Sigmoid colon (tissue), 7 donors: ENCODE measurements around the gene POLH. TPM values are rescaled to one million over a fixed set of nuclear protein-coding genes. Genes with fewer than 3 reads are reported as not detected.
"Not testable (repeated sequence)": the region's sequence is repeated elsewhere in the genome, so short reads cannot be mapped to it uniquely, and the experiment has no call there.

ENCODE experiments used
- DNase-seq: peaks from one replicate; pipeline ENCODE4 v3.0.0-alpha.2; 2019
- H3K27ac ChIP-seq, 4 donors: fragments of 200-600 bp; sonication (generic); one replicate each; pipeline ENCODE4 v1.5.1; 2016 to 2019; ENCODE audit warnings: mild to moderate bottlenecking in 1 of 4
- H3K27me3 ChIP-seq, 3 donors: fragments of 200-600 bp; sonication (generic); one replicate each; pipeline ENCODE4 v1.5.1; 2019; ENCODE audit warnings: mild to moderate bottlenecking in 1 of 3
- H3K36me3 ChIP-seq, 4 donors: fragments of 200-600 bp; sonication (generic); one replicate each; pipeline ENCODE4 v1.5.1; 2016 to 2019
- H3K4me1 ChIP-seq, 4 donors: fragments of 200-600 bp; sonication (generic); one replicate each; pipeline ENCODE4 v1.5.1; 2017 to 2019
- H3K4me3 ChIP-seq, 4 donors: fragments of 200-600 bp; sonication (generic); one replicate each; pipeline ENCODE4 v1.5.1; 2017 to 2019; ENCODE audit warnings: mild to moderate bottlenecking in 2 of 4, moderate library complexity in 1 of 4
- H3K9me3 ChIP-seq, 4 donors: fragments of 200-600 bp in 3 of 4; sonication (generic) in 3 of 4; one replicate each; pipeline versions ENCODE4 v1.5.1 to v1.6.1; 2013 to 2019
- EP300 ChIP-seq, 4 donors: sonication (generic); formaldehyde crosslinking; IDR thresholded peaks; one replicate each; pipeline ENCODE4 v1.6.1; 2017; ENCODE audit warnings: antibody characterized with exemption in 4 of 4
- POLR2A ChIP-seq, 2 donors: fragments of 450-650 bp; IDR thresholded peaks; one replicate each; pipeline ENCODE4 v1.6.1; 2016; ENCODE audit warnings: antibody characterized with exemption in 2 of 2, mild to moderate bottlenecking in 2 of 2, moderate library complexity in 2 of 2
- POLR2AphosphoS5 ChIP-seq, 4 donors: sonication (generic); formaldehyde crosslinking; IDR thresholded peaks; one replicate each; pipeline ENCODE4 v1.6.1; 2017; ENCODE audit warnings: antibody characterized with exemption in 4 of 4
- WGBS, 2 donors: extraction: QIAGEN DNeasy Blood & Tissue Kit; methylation state at CpG; one replicate each; pipeline ENCODE4 v1.1.7; 2013; 5-methylcytosine and 5-hydroxymethylcytosine counted together
- intact Hi-C: fragments of 100-400 bp; cut with DNase I; formaldehyde crosslinking; loops from one replicate; pipeline ENCODE4 v1.15.1; 2023
- polyA plus RNA-seq, 3 donors: library from polyadenylated mRNA; stranded (reverse); fragments of 200-250 nt; gene quantifications; one replicate each; pipeline ENCODE4 v1.2.3, GENCODE V29; 2013
- total RNA-seq, 4 donors: library from RNA; depleted of rRNA; stranded (reverse); fragments of >200 nt; gene quantifications; one replicate each; pipeline ENCODE4 v1.1.0, GENCODE V29; 2016
- TF ChIP-seq, protein P1 (sequence below), 4 experiments: fragments of 450-650 bp in 3 of 4; fragments of 200-600 bp in 1 of 4; IDR thresholded peaks; one replicate each; pipeline ENCODE4 v1.5.1; 2016 to 2019; ENCODE audit warnings: antibody characterized with exemption in 4 of 4, mild to moderate bottlenecking in 3 of 4, moderate library complexity in 2 of 4
- donor health status: healthy with polysubstance abuse.
- donor health status: Bipolar disorder and iron deficiency.
- donor health status: healthy.

Gene POLH
- total and polyA plus RNA-seq, 7 donors, result 1.8 to 7.8 (median 5.0) TPM

DNA sequence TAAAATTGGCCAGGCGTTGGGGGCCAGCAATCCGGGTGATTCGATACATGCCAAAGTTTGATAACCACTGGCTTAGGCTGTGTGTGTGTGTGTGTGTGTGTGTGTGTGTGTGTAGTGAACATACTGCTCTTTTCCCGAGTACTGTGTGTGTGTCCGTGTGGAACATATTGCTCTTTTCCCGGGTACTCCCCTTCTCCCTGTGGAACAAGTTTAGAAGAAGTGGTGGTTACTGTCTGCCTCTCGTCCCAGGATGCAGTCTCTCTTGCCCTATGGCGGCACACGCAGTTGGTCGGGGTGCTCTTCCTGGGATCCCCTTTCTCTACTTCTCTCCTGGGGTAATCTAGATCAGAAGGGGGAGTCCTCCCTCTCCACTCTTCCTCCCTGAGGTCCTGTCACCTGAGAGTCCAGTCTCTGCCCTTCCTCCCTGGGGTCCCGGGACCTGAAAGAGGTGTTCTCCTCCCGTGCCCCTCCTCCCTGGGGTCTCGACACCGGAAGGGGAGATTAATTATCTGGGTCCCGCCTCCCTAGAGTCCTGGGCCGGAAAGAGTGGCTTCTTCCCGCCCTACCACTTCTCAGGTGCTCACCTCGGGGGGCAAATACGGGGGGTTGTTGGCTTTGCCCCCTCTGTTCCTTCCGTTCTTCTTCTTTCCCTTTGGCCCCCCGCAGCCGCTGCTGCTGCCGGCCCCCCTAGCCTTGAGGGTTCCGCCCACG is 52.6 kb downstream of the POLH start:
- peak; percentile 83 for DNase-seq
- H3K4me1 ChIP-seq, result peaks cover 0 to 26% (median 23%) of the 10 kb centered on the region in 4 donors

DNA sequence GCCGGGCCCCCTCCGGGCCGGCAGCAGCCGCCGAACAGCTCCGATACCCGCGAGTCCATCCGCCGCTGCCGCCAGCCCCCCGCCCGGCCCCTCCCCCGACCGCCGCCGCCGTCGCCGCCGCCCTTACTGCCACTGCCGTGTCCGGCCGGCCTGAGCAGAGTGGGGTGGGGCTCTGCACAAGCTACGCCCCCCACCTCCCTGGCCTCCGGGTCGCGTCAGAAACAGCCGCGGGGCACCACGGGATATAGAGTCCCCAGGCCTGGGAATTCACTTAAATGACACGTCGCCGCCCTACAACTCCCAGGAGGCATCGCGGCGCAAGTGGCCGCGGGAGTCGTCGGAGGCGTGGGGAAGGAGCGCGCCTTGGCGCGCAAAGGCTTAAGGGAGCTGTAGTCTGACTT is 53.1 kb downstream of the POLH start, which contains the start of gene GTPBP2:
GTPBP2 (minus strand) TSS at position 161 of the 401 bp plus-strand sequence; CDS start at position 59, 102 bp downstream.
- TF ChIP-seq POLR2A (IDR thresholded peaks at IDR 0.05) (peak in 1 of 2 donors; percentile 12), EP300 (IDR thresholded peaks at IDR 0.05) (peak in 1 of 4 donors; percentile 53), POLR2AphosphoS5 (IDR thresholded peaks at IDR 0.05) (peak; percentile 73 to 88 (median 84))
- TF ChIP-seq, protein P1, sequence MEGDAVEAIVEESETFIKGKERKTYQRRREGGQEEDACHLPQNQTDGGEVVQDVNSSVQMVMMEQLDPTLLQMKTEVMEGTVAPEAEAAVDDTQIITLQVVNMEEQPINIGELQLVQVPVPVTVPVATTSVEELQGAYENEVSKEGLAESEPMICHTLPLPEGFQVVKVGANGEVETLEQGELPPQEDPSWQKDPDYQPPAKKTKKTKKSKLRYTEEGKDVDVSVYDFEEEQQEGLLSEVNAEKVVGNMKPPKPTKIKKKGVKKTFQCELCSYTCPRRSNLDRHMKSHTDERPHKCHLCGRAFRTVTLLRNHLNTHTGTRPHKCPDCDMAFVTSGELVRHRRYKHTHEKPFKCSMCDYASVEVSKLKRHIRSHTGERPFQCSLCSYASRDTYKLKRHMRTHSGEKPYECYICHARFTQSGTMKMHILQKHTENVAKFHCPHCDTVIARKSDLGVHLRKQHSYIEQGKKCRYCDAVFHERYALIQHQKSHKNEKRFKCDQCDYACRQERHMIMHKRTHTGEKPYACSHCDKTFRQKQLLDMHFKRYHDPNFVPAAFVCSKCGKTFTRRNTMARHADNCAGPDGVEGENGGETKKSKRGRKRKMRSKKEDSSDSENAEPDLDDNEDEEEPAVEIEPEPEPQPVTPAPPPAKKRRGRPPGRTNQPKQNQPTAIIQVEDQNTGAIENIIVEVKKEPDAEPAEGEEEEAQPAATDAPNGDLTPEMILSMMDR (IDR thresholded peaks at IDR 0.05), result no peak
- H3K4me3 ChIP-seq, result peak within 1 kb of the TSS; percentile 82 to 99 (median 93)
- H3K36me3 ChIP-seq, result peaks cover 6 to 22% (median 15%) of the 10 kb centered on the region in 4 donors
- peak within 1 kb of the TSS; percentile 96 to 100 (median 98) for H3K27ac ChIP-seq
- no peaks in the 10 kb centered on the region for H3K9me3 ChIP-seq
- DNase-seq, result peak; percentile 100
- H3K4me1 ChIP-seq, result peaks cover 0 to 26% (median 23%) of the 10 kb centered on the region in 4 donors
- intact Hi-C loops, result loop anchor here (2.0 to 5.0 kb wide), 2 partner anchors 73 to 112 kb away; partner anchors contain the start of genes POLR1C and YIPF3
- WGBS, 2 donors, result 0 to 1% methylated on average over 46 of the region's 46 CpGs
- H3K27me3 ChIP-seq, result no peaks in the 10 kb centered on the region

More for the DNA sequence above, 52.6 kb downstream of the POLH start:
- TF ChIP-seq, protein P1 (IDR thresholded peaks at IDR 0.05), result no peak
- TF ChIP-seq EP300 (IDR thresholded peaks at IDR 0.05) (no peak), POLR2AphosphoS5 (IDR thresholded peaks at IDR 0.05) (peak in 1 of 4 donors; percentile 3), POLR2A (IDR thresholded peaks at IDR 0.05) (no peak)
- Histone ChIP-seq H3K36me3 (peaks cover 9 to 27% (median 19%) of the 10 kb centered on the region in 4 donors), H3K9me3 (no peaks in the 10 kb centered on the region), H3K27ac (peak overlapping the region; percentile 96 to 100 (median 98)), H3K4me3 (peak overlapping the region; percentile 82 to 99 (median 93)), H3K27me3 (no peaks in the 10 kb centered on the region)
- WGBS, 2 donors, result 1 to 6% methylated on average over 25 of the region's 25 CpGs
- intact Hi-C loops, result loop anchor here (2.0 to 5.0 kb wide), 2 partner anchors 74 to 112 kb away; partner anchors contain the start of genes POLR1C and YIPF3

- no peaks in the 10 kb centered on the region for H3K9me3 ChIP-seq
- DNase-seq, result peak; percentile 98
- no peaks in the 10 kb centered on the region for H3K27me3 ChIP-seq
- intact Hi-C loops, result loop anchor here (2.0 to 5.0 kb wide), 2 partner anchors 73 to 113 kb away; partner anchors contain the start of genes POLR1C and YIPF3
- peaks cover 0 to 26% (median 23%) of the 10 kb centered on the region in 4 donors for H3K4me1 ChIP-seq
- 0% methylated on average over 41 of the region's 41 CpGs for WGBS, 2 donors
- H3K27ac ChIP-seq, result peak overlapping the region; percentile 96 to 100 (median 98)
- peaks cover under 1 to 16% (median 10%) of the 10 kb centered on the region in 4 donors for H3K36me3 ChIP-seq
- TF ChIP-seq EP300 (IDR thresholded peaks at IDR 0.05) (peak in 2 of 4 donors; percentile 26 to 31), POLR2A (IDR thresholded peaks at IDR 0.05) (peak; percentile 75 to 80), POLR2AphosphoS5 (IDR thresholded peaks at IDR 0.05) (peak; percentile 88 to 99 (median 92))
- TF ChIP-seq, protein P1 (IDR thresholded peaks at IDR 0.05), result no peak
- H3K4me3 ChIP-seq, result peak overlapping the region; percentile 82 to 96 (median 88)
Measured at GRCh38 chr6:43629505-43630300, 53.7 kb downstream of the POLH start.

- peaks cover 0 to 32% (median 29%) of the 10 kb centered on the region in 4 donors for H3K4me1 ChIP-seq
- intact Hi-C loops, result no loop called here
- no peak for DNase-seq
- no peaks in the 10 kb centered on the region for H3K9me3 ChIP-seq
- no peaks in the 10 kb centered on the region for H3K27me3 ChIP-seq
- H3K4me3 ChIP-seq, result no peak overlapping the region
- H3K36me3 ChIP-seq, result peaks cover 0 to 2% (median under 1%) of the 10 kb centered on the region in 4 donors
- H3K27ac ChIP-seq, result peak overlapping the region; percentile 96 to 100 (median 98)
- no peak for TF ChIP-seq POLR2A (IDR thresholded peaks at IDR 0.05)
- no peak for TF ChIP-seq EP300 (IDR thresholded peaks at IDR 0.05)
- TF ChIP-seq, protein P1 (IDR thresholded peaks at IDR 0.05), result no peak
- TF ChIP-seq POLR2AphosphoS5 (IDR thresholded peaks at IDR 0.05), result no peak
- WGBS, 2 donors, result 97 to 98% methylated on average over 1 of the region's 1 CpG
Measured at GRCh38 chr6:43630980-43631619, 55.1 kb downstream of the POLH start.

DNA sequence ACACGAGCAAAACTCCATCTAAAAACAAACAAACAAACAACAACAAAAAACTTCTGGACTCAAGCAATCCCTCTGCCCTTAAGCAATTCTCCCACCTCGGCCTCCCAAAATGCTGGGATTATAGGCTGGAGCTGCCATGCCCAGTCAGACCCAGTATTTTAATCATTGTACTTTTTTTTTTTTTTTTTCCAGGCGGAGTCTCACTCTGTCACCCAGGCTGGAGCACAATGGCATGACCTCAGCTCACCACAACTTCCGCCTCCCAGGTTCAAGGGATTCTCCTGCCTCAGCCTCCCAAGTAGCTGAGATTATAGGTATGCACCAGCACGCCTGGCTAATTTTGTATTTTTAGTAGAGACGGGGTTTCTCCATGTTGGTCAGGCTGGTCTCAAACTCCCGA is 57.0 kb downstream of the POLH start:
- H3K36me3 ChIP-seq, DNase-seq, H3K9me3 ChIP-seq, H3K27ac ChIP-seq, intact Hi-C loops, H3K4me3 ChIP-seq, H3K27me3 ChIP-seq: not testable (repeated sequence)
- H3K4me1 ChIP-seq, result peaks cover 0 to 35% (median 33%) of the 10 kb centered on the region in 4 donors
- 74 to 88% methylated on average over 7 of the region's 7 CpGs for WGBS, 2 donors
